HEK293 (cell line): ENCODE data around the gene PI4KA.

ENCODE experiments used
- CTCF ChIA-PET: fragments of 350-600 bp; formaldehyde crosslinking; extraction: SDS; loops from one replicate; lab custom pipeline; 2021; ENCODE audit warnings: antibody characterized with exemption; lab: Yijun Ruan, JAX
- POLR2A ChIA-PET: fragments of 300-600 bp; formaldehyde crosslinking; extraction: SDS; loops from one replicate; lab custom pipeline; 2020; ENCODE audit warnings: antibody characterized with exemption, inconsistent platforms; lab: Yijun Ruan, JAX
- H3K27ac ChIP-seq: fragments of 200-500 bp; sonication (Bioruptor generic); 2 replicates; pipeline ENCODE4 v1.5.1; 2014; ENCODE audit warnings: low read depth, low read length, control low read depth, inconsistent platforms; ENCODE audit errors: extremely low read depth
- H3K36me3 ChIP-seq, 2 experiments: fragments of 200-500 bp in 1 of 2; sonication (Bioruptor generic) in 1 of 2; 1 replicate in 1 of 2; 2 replicates in 1 of 2; pipeline ENCODE4 v1.5.1; 2014 to 2017; ENCODE audit warnings: inconsistent platforms in 2 of 2, low read length in 2 of 2; ENCODE audit not compliant: control insufficient read depth in 2 of 2, insufficient read depth in 1 of 2
- H3K4me1 ChIP-seq: fragments of 200-500 bp; sonication (Bioruptor generic); 2 replicates; pipeline ENCODE4 v1.5.1; 2014; ENCODE audit warnings: mild to moderate bottlenecking, low read length, inconsistent platforms; ENCODE audit not compliant: control insufficient read depth, insufficient read depth
- H3K4me3 ChIP-seq: 2 replicates; pipeline ENCODE4 v1.5.1; 2011; ENCODE audit warnings: low read depth, mild to moderate bottlenecking, control low read depth, low read length, moderate library complexity
- H3K9me3 ChIP-seq: fragments of 200-500 bp; sonication (Bioruptor generic); 2 replicates; pipeline ENCODE4 v1.5.1; 2014; ENCODE audit warnings: low read depth, low read length, inconsistent platforms; ENCODE audit not compliant: control insufficient read depth, insufficient read depth
- KLF1 ChIP-seq: fragments of 450-650 bp; formaldehyde crosslinking; IDR thresholded peaks from 2 replicates; pipeline ENCODE4 v1.5.1; 2016; ENCODE audit warnings: missing biosample characterization, missing genetic modification characterization
- SP2 ChIP-seq: fragments of 450-650 bp; formaldehyde crosslinking; IDR thresholded peaks from 2 replicates; pipeline ENCODE4 v1.5.1; 2016; ENCODE audit warnings: missing biosample characterization, missing genetic modification characterization
- SP3 ChIP-seq: fragments of 450-650 bp; formaldehyde crosslinking; IDR thresholded peaks from 2 replicates; pipeline ENCODE4 v1.5.1; 2016; ENCODE audit warnings: missing biosample characterization, missing genetic modification characterization
- TRIM28 ChIP-seq: IDR thresholded peaks from 2 replicates; pipeline ENCODE4 v1.6.1; 2011; ENCODE audit warnings: low read length, control low read depth, borderline replicate concordance
- ZFP37 ChIP-seq: fragments of 450-650 bp; formaldehyde crosslinking; IDR thresholded peaks from 2 replicates; pipeline ENCODE4 v1.5.1; 2016; ENCODE audit warnings: missing biosample characterization, missing genetic modification characterization
- ZFP69B ChIP-seq: fragments of 450-650 bp; formaldehyde crosslinking; IDR thresholded peaks from 2 replicates; pipeline ENCODE4 v1.5.1; 2016; ENCODE audit warnings: missing biosample characterization, missing genetic modification characterization
- ZNF140 ChIP-seq: fragments of 450-650 bp; formaldehyde crosslinking; IDR thresholded peaks from 2 replicates; pipeline ENCODE4 v1.5.1; 2016; ENCODE audit warnings: missing biosample characterization, missing genetic modification characterization
- ZNF155 ChIP-seq: fragments of 450-650 bp; formaldehyde crosslinking; IDR thresholded peaks from 2 replicates; pipeline ENCODE4 v1.5.1; 2016; ENCODE audit warnings: missing biosample characterization, missing genetic modification characterization
- ZNF16 ChIP-seq: fragments of 450-650 bp; formaldehyde crosslinking; IDR thresholded peaks from 2 replicates; pipeline ENCODE4 v1.5.1; 2016; ENCODE audit warnings: low read depth, missing biosample characterization, missing genetic modification characterization
- ZNF18 ChIP-seq: fragments of 450-650 bp; formaldehyde crosslinking; IDR thresholded peaks from 2 replicates; pipeline ENCODE4 v1.5.1; 2016; ENCODE audit warnings: missing biosample characterization, missing genetic modification characterization
- ZNF211 ChIP-seq: fragments of 450-650 bp; formaldehyde crosslinking; IDR thresholded peaks from 2 replicates; pipeline ENCODE4 v1.5.1; 2016; ENCODE audit warnings: low read depth, missing biosample characterization, missing genetic modification characterization
- ZNF23 ChIP-seq: fragments of 450-650 bp; formaldehyde crosslinking; IDR thresholded peaks from 2 replicates; pipeline ENCODE4 v1.5.1; 2016; ENCODE audit warnings: missing biosample characterization, missing genetic modification characterization, borderline replicate concordance
- ZNF274 ChIP-seq, 2 experiments: fragments of 200-500 bp in 1 of 2; fragments of 450-650 bp in 1 of 2; sonication (Bioruptor generic) in 1 of 2; formaldehyde crosslinking in 1 of 2; IDR thresholded peaks; 2 replicates each; pipeline versions ENCODE4 v1.5.1 to v1.6.1; 2014 to 2016; ENCODE audit warnings: borderline replicate concordance in 1 of 2, inconsistent platforms in 1 of 2, low read length in 1 of 2, missing biosample characterization in 1 of 2, missing genetic modification characterization in 1 of 2
- ZNF362 ChIP-seq: fragments of 450-650 bp; formaldehyde crosslinking; IDR thresholded peaks from 2 replicates; pipeline ENCODE4 v1.5.1; 2016; ENCODE audit warnings: missing biosample characterization, missing genetic modification characterization
- ZNF571 ChIP-seq: fragments of 450-650 bp; formaldehyde crosslinking; IDR thresholded peaks from 2 replicates; pipeline ENCODE4 v1.5.0; 2017; ENCODE audit warnings: missing biosample characterization, missing genetic modification characterization
- ZNF624 ChIP-seq: fragments of 450-650 bp; formaldehyde crosslinking; IDR thresholded peaks from 2 replicates; pipeline ENCODE4 v1.5.1; 2017; ENCODE audit warnings: missing biosample characterization, missing genetic modification characterization
- ZNF629 ChIP-seq: fragments of 450-650 bp; formaldehyde crosslinking; IDR thresholded peaks from 2 replicates; pipeline ENCODE4 v1.5.1; 2017; ENCODE audit warnings: missing biosample characterization, missing genetic modification characterization
- ZNF645 ChIP-seq: fragments of 450-650 bp; formaldehyde crosslinking; IDR thresholded peaks from 2 replicates; pipeline ENCODE4; 2016; ENCODE audit warnings: missing biosample characterization, missing genetic modification characterization
- ZNF785 ChIP-seq: fragments of 450-650 bp; formaldehyde crosslinking; IDR thresholded peaks from 2 replicates; pipeline ENCODE4 v1.5.1; 2016; ENCODE audit warnings: missing biosample characterization, missing genetic modification characterization

PI4KA gene

GRCh38 chr22:20865875-20866445, 7.3 kb upstream of the PI4KA start:
- H3K4me3 ChIP-seq: no peak overlapping the region
- H3K36me3 ChIP-seq: peaks cover 0 to 66% of the 10 kb centered on the region in 2 experiments; a peak in 2 of 3 replicates
- peak; percentile 71 for TF ChIP-seq KLF1 (tag by site-specific recombination)
- no peak for TF ChIP-seq SP3 (tag by site-specific recombination)
- no peak overlapping the region for H3K27ac ChIP-seq
- ChIA-PET POLR2A (interaction anchor here (1.9 kb wide), 1 partner anchor 117 kb away, joined by 4 read pairs; the partner anchor contains the start of gene LZTR1), CTCF (interaction anchor here (0.6 to 4.6 kb wide), 3 partner anchors 12 to 102 kb away, joined by 3 to 31 read pairs (median 3); no protein-coding TSS in a partner anchor)
- no peaks in the 10 kb centered on the region for H3K4me1 ChIP-seq
- no peaks in the 10 kb centered on the region for H3K9me3 ChIP-seq

GRCh38 chr22:20865331-20865730, 6.7 kb upstream of the PI4KA start:
- ChIA-PET POLR2A (interaction anchor here (1.9 kb wide), 1 partner anchor 117 kb away, joined by 4 read pairs; the partner anchor contains the start of gene LZTR1), CTCF (interaction anchor here (1.0 to 4.6 kb wide), 3 partner anchors 20 to 61 kb away, joined by 4 to 31 read pairs (median 6); no protein-coding TSS in a partner anchor)
- peaks cover 0 to 63% of the 10 kb centered on the region in 2 experiments; a peak in 1 of 3 replicates for H3K36me3 ChIP-seq
- H3K4me3 ChIP-seq: no peak overlapping the region
- H3K27ac ChIP-seq: no peak overlapping the region
- no peaks in the 10 kb centered on the region for H3K9me3 ChIP-seq
- no peaks in the 10 kb centered on the region for H3K4me1 ChIP-seq
- TF ChIP-seq ZNF18 (no peak), ZNF629 (tag by site-specific recombination) (no peak)

- ChIA-PET CTCF (interaction anchor here (0.6 to 4.6 kb wide), 5 partner anchors 21 to 125 kb away, joined by 3 to 31 read pairs (median 6); no protein-coding TSS in a partner anchor), POLR2A (interaction anchor here (1.0 kb wide), 1 partner anchor 13 kb away, joined by 3 read pairs; no protein-coding TSS in a partner anchor)
- TF ChIP-seq ZNF23: no peak
- no peak for TF ChIP-seq ZNF211 (tag by site-specific recombination)
- H3K4me1 ChIP-seq: no peaks in the 10 kb centered on the region
- H3K4me3 ChIP-seq: no peak overlapping the region
- H3K9me3 ChIP-seq: no peaks in the 10 kb centered on the region
- H3K27ac ChIP-seq: no peak overlapping the region
- H3K36me3 ChIP-seq: peaks cover 0 to 54% of the 10 kb centered on the region in 2 experiments; a peak in 1 of 3 replicates
Measured at GRCh38 chr22:20864186-20864908, 5.7 kb upstream of the PI4KA start.

- ChIA-PET POLR2A (interaction anchor here (1.0 kb wide), 1 partner anchor 14 kb away, joined by 3 read pairs; no protein-coding TSS in a partner anchor), CTCF (interaction anchor here (0.6 to 2.1 kb wide), 3 partner anchors 17 to 124 kb away, joined by 3 to 8 read pairs (median 5); no protein-coding TSS in a partner anchor)
- no peaks in the 10 kb centered on the region for H3K4me1 ChIP-seq
- no peak for TF ChIP-seq TRIM28
- no peak for TF ChIP-seq ZNF362 (tag by site-specific recombination)
- no peak for TF ChIP-seq ZNF16 (tag by site-specific recombination)
- TF ChIP-seq ZNF571 (tag by site-specific recombination): no peak
- TF ChIP-seq ZFP69B (tag by site-specific recombination): no peak
- TF ChIP-seq ZNF624: no peak
- TF ChIP-seq ZFP37: no peak
- TF ChIP-seq ZNF155 (tag by site-specific recombination): no peak
- TF ChIP-seq SP2 (tag by site-specific recombination): no peak
- TF ChIP-seq ZNF274 (IDR thresholded peaks at IDR 0.05; ENCODE audit: low read length): no peak
- TF ChIP-seq ZNF274 (tag by site-specific recombination; IDR thresholded peaks at IDR 0.05; ENCODE audit: borderline replicate concordance): no peak
- TF ChIP-seq ZNF785: no peak
- TF ChIP-seq ZNF140: no peak
- no peak for TF ChIP-seq ZNF645
Measured at GRCh38 chr22:20863366-20863765, 4.8 kb upstream of the PI4KA start.

More at GRCh38 chr22:20863366-20863765, 4.8 kb upstream of the PI4KA start:
- H3K4me3 ChIP-seq: no peak overlapping the region
- H3K27ac ChIP-seq: no peak overlapping the region
- no peaks in the 10 kb centered on the region for H3K9me3 ChIP-seq
- peaks cover 0 to 51% of the 10 kb centered on the region in 2 experiments; a peak in 1 of 3 replicates for H3K36me3 ChIP-seq
